Osteocyte (in vitro differentiated cells): ENCODE data around the gene CACNA1H. TPM values are rescaled to one million over a fixed set of nuclear protein-coding genes. Genes with fewer than 3 reads are reported as not detected.

ENCODE experiments used
- DNase-seq: peaks from one replicate; pipeline ENCODE4 v3.0.0; 2021; ENCODE audit warnings: mixed read lengths; ENCODE audit not compliant: unreplicated experiment; ENCODE audit errors: extremely low spot score
- H3K27ac Mint-ChIP-seq: one replicate; pipeline ENCODE4 v1.8.0; 2021; ENCODE audit warnings: mild to moderate bottlenecking, mixed read lengths; ENCODE audit not compliant: unreplicated experiment
- H3K27me3 Mint-ChIP-seq: one replicate; pipeline ENCODE4 v1.8.0; 2021; ENCODE audit warnings: mixed read lengths; ENCODE audit not compliant: unreplicated experiment
- H3K36me3 Mint-ChIP-seq: one replicate; pipeline ENCODE4 v1.8.0; 2021; ENCODE audit warnings: mixed read lengths; ENCODE audit not compliant: unreplicated experiment
- H3K4me1 Mint-ChIP-seq: one replicate; pipeline ENCODE4 v1.8.0; 2021; ENCODE audit warnings: mixed read lengths; ENCODE audit not compliant: unreplicated experiment
- H3K4me3 Mint-ChIP-seq: one replicate; pipeline ENCODE4 v1.8.0; 2021; ENCODE audit warnings: mild to moderate bottlenecking, moderate library complexity, mixed read lengths; ENCODE audit not compliant: unreplicated experiment
- H3K9me3 Mint-ChIP-seq: one replicate; pipeline ENCODE4 v1.8.0; 2021; ENCODE audit warnings: mixed read lengths; ENCODE audit not compliant: unreplicated experiment
- CTCF ChIP-seq: fragments of 200-600 bp; sonication (generic); IDR thresholded peaks from 2 replicates; pipeline ENCODE4 v1.5.0; 2021; ENCODE audit warnings: antibody characterized with exemption, mild to moderate bottlenecking, moderate library complexity
- total RNA-seq: library from RNA; stranded (reverse); gene quantifications from 2 replicates; pipeline ENCODE4 v1.2.1, GENCODE V29; 2021

Gene CACNA1H
- total RNA-seq, 1 donor from 2014 or later: 21.2 TPM

GRCh38 chr16:1256874-1257322 is 104.0 kb downstream of the CACNA1H start:
- H3K27ac Mint-ChIP-seq: no peak overlapping the region
- no peak overlapping the region for H3K4me3 Mint-ChIP-seq
- H3K36me3 Mint-ChIP-seq: no peaks in the 10 kb centered on the region
- no peak for DNase-seq
- H3K4me1 Mint-ChIP-seq: peaks cover 3% of the 10 kb centered on the region
- no peaks in the 10 kb centered on the region for H3K9me3 Mint-ChIP-seq
- H3K27me3 Mint-ChIP-seq: peaks cover 5% of the 10 kb centered on the region
- TF ChIP-seq CTCF: no peak

GRCh38 chr16:1257561-1258224 is 104.8 kb downstream of the CACNA1H start:
- H3K27me3 Mint-ChIP-seq: peaks cover 11% of the 10 kb centered on the region

GRCh38 chr16:1258225-1258600 is 105.3 kb downstream of the CACNA1H start:
- TF ChIP-seq CTCF: no peak
- H3K9me3 Mint-ChIP-seq: no peaks in the 10 kb centered on the region

More at GRCh38 chr16:1257561-1258224, 104.8 kb downstream of the CACNA1H start:
- DNase-seq: no peak
- TF ChIP-seq CTCF: no peak
- Mint-ChIP-seq H3K36me3 (no peaks in the 10 kb centered on the region), H3K9me3 (no peaks in the 10 kb centered on the region), H3K27ac (no peak overlapping the region), H3K4me3 (no peak overlapping the region), H3K4me1 (peaks cover 3% of the 10 kb centered on the region)

GRCh38 chr16:1258906-1259759 is 106.2 kb downstream of the CACNA1H start:
- Mint-ChIP-seq H3K27ac (no peak overlapping the region), H3K4me3 (no peak overlapping the region), H3K27me3 (peaks cover 11% of the 10 kb centered on the region), H3K4me1 (peaks cover 3% of the 10 kb centered on the region), H3K36me3 (no peaks in the 10 kb centered on the region), H3K9me3 (no peaks in the 10 kb centered on the region)
- no peak for DNase-seq
- TF ChIP-seq CTCF: no peak

More at GRCh38 chr16:1258225-1258600, 105.3 kb downstream of the CACNA1H start:
- H3K4me3 Mint-ChIP-seq: no peak overlapping the region
- H3K27ac Mint-ChIP-seq: no peak overlapping the region
- H3K36me3 Mint-ChIP-seq: no peaks in the 10 kb centered on the region
- H3K27me3 Mint-ChIP-seq: peaks cover 11% of the 10 kb centered on the region
- no peak for DNase-seq
- H3K4me1 Mint-ChIP-seq: peaks cover 3% of the 10 kb centered on the region

GRCh38 chr16:1259760-1260068 is 106.8 kb downstream of the CACNA1H start:
- H3K9me3 Mint-ChIP-seq: no peaks in the 10 kb centered on the region
- no peak overlapping the region for H3K27ac Mint-ChIP-seq
- H3K36me3 Mint-ChIP-seq: no peaks in the 10 kb centered on the region
- no peak overlapping the region for H3K4me3 Mint-ChIP-seq
- no peak for DNase-seq
- no peak for TF ChIP-seq CTCF
- peaks cover 3% of the 10 kb centered on the region for H3K4me1 Mint-ChIP-seq
- peaks cover 11% of the 10 kb centered on the region for H3K27me3 Mint-ChIP-seq
